SU-DHL-6 (cell line): ENCODE results near the gene CDIP1.

Experiments
- EZH2phosphoT487 ChIP-seq: fragments of 200-600 bp; sonication (generic), shearing (Covaris generic); conservative IDR thresholded peaks from 2 replicates; pipeline ENCODE4 v1.6.1; 2018; ENCODE audit warnings: mild to moderate bottlenecking, antibody characterized with exemption, low read length, moderate library complexity, mixed read lengths
- TF ChIP-seq, protein P1 (sequence below): fragments of 200-600 bp; sonication (generic); IDR thresholded peaks from one replicate; pipeline ENCODE4 v1.5.1; 2017; ENCODE audit warnings: antibody characterized with exemption, mild to moderate bottlenecking, low read length, moderate library complexity; ENCODE audit not compliant: insufficient read depth, poor library complexity, severe bottlenecking

DNA sequence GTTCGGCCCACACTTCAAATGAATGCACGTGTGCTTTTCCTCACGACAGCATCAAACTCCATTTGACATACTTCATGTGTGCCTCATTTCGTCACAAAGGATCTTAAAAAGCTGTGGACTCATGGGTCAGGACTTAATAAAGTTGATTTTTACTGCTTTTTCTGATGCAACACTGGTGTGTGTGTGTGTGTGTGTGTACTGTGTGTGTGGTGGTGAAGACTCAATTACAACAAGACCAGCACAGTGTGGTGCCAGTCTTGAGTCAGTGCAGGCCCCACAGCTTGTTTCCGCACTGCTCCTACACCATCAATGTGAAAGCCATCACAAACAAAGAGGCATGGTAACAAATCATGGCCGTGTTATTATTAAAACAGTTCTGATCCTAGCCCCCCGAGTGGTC lies 17.7 kb downstream of the CDIP1 start:
- TF ChIP-seq, protein P1, sequence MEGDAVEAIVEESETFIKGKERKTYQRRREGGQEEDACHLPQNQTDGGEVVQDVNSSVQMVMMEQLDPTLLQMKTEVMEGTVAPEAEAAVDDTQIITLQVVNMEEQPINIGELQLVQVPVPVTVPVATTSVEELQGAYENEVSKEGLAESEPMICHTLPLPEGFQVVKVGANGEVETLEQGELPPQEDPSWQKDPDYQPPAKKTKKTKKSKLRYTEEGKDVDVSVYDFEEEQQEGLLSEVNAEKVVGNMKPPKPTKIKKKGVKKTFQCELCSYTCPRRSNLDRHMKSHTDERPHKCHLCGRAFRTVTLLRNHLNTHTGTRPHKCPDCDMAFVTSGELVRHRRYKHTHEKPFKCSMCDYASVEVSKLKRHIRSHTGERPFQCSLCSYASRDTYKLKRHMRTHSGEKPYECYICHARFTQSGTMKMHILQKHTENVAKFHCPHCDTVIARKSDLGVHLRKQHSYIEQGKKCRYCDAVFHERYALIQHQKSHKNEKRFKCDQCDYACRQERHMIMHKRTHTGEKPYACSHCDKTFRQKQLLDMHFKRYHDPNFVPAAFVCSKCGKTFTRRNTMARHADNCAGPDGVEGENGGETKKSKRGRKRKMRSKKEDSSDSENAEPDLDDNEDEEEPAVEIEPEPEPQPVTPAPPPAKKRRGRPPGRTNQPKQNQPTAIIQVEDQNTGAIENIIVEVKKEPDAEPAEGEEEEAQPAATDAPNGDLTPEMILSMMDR, result no peak
- no peak for TF ChIP-seq EZH2phosphoT487
